Measurements from ENCODE around the gene CLDN11.

Gene CLDN11

GRCh38 chr3:170425491-170426239 is 7.0 kb downstream of the CLDN11 start:
- DNase-seq (ENCODE audit: low read depth), result no peak
- H3K4me3 ChIP-seq (ENCODE audit: low read depth, low read length), result no peak overlapping the region

GRCh38 chr3:170426240-170426797 is 7.7 kb downstream of the CLDN11 start:
- H3K4me3 ChIP-seq (ENCODE audit: low read depth, low read length), result no peak overlapping the region
- DNase-seq (ENCODE audit: low read depth), result no peak

- DNase-seq (ENCODE audit: low read depth), result no peak
- H3K4me3 ChIP-seq (ENCODE audit: low read depth, low read length), result no peak overlapping the region
These were observed 9.4 kb downstream of the CLDN11 start for GRCh38 chr3:170428095-170428494.

DNA sequence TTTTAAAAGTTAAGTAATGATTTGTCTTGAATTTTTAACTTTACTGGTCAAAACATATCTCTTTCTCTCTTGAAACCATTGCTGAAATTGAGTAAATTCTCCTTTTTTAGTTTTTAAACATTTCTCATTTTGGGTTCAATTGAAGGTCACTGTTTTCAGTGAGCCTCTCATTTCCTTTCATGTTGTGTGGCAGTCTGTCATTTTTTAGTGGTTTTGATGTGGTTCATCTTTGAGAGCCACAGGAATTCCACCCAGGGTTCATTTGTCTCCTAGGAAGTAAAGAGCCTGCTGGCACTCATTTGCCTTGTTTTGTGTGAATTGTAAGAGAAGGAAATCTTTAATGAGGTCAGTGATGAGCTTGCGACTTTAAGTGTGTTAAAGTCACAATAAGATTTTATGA is 10.4 kb downstream of the CLDN11 start:
- no peak overlapping the region for H3K4me3 ChIP-seq (ENCODE audit: low read depth, low read length)
- DNase-seq (ENCODE audit: low read depth), result no peak

DNA sequence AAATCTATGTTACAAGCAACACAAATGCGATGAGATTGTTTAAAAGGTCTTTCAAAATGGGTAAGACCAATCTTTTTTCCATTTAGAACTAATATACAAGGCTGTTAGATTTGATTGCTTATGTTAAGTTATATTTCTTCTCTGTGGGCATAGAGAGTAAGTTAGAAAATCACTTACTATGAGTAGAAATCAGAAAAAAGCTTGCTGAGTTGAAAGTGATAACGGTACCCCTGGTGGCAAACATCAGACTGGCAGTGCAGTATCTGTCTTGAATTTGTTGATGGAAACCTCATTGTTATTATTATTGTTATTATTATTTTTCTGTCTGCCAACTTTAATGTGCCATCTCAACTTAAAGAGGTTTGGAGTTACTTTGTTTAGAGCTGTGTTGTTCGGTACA is 12.4 kb downstream of the CLDN11 start:
- DNase-seq (ENCODE audit: low read depth), result no peak
- H3K4me3 ChIP-seq (ENCODE audit: low read depth, low read length), result no peak overlapping the region

DNA sequence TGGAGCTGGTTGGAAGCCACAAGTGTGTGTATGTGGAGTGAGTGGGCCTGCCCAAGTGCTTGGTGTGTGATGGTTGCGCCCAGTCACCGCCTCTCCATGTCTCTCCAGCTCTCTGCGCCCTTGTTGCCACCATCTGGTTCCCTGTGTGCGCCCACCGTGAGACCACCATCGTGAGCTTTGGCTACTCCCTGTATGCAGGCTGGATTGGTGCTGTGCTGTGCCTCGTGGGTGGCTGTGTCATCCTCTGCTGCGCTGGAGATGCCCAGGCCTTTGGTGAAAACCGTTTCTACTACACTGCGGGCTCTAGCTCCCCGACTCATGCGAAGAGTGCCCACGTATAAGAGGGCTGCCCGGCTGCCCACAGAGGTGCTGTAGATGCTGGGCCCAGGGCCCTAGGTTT is 13.7 kb downstream of the CLDN11 start:
- no peak for DNase-seq (ENCODE audit: low read depth)
- no peak overlapping the region for H3K4me3 ChIP-seq (ENCODE audit: low read depth, low read length)

DNA sequence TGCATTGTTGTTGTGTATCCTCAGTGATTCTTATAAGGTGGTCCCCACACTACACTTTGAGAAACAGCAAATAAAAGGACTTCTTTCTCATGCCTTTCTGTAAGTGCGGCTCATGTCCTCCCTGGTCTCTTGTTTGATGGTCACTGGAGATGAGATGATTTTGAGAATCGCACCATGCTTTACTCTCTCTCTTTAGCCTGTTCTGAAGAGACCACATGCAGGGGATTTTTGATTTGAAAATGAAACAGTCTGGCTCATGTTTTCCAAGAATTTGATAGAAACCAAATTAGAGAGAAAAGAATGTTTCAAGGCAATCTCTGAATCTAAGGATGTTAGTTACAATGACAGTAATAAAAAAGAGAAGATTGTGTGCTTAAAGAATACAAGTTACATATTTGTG is 18.0 kb downstream of the CLDN11 start:
- H3K4me3 ChIP-seq (ENCODE audit: low read depth, low read length), result no peak overlapping the region
- DNase-seq (ENCODE audit: low read depth), result no peak

- no peak overlapping the region for H3K4me3 ChIP-seq (ENCODE audit: low read depth, low read length)
- no peak for DNase-seq (ENCODE audit: low read depth)
These were observed 18.5 kb downstream of the CLDN11 start for GRCh38 chr3:170437176-170437575.

- DNase-seq (ENCODE audit: low read depth), result no peak
- H3K4me3 ChIP-seq (ENCODE audit: low read depth, low read length), result no peak overlapping the region
These were observed 19.2 kb downstream of the CLDN11 start for GRCh38 chr3:170437696-170438407.

DNA sequence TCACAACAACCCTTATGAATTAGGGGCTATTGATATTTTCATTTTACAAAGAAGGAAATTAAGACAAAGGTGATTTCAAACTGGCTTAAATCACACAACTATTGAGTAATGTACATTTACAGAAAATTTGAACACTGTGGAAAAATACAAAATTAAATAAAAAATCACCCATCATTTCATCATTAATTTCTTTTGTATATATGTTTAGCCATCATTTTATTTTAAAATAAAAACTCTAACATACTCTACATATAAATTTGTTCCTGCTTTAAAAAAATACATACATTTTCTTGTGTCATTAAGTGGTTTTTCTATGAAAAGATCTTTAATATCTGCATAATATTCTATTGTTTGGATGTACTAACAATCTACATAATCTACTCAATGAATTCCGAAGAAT is 20.2 kb downstream of the CLDN11 start:
- DNase-seq (ENCODE audit: low read depth), result no peak
- H3K4me3 ChIP-seq (ENCODE audit: low read depth, low read length), result no peak overlapping the region

- no peak overlapping the region for H3K4me3 ChIP-seq (ENCODE audit: low read depth, low read length)
- no peak for DNase-seq (ENCODE audit: low read depth)
These were observed 21.7 kb downstream of the CLDN11 start for GRCh38 chr3:170440344-170440743.

- H3K4me3 ChIP-seq (ENCODE audit: low read depth, low read length), result no peak overlapping the region
- DNase-seq (ENCODE audit: low read depth), result no peak
These were observed 22.7 kb downstream of the CLDN11 start for GRCh38 chr3:170441412-170441811.

GRCh38 chr3:170442947-170443346 is 24.3 kb downstream of the CLDN11 start:
- DNase-seq (ENCODE audit: low read depth), result no peak
- H3K4me3 ChIP-seq (ENCODE audit: low read depth, low read length), result no peak overlapping the region

DNA sequence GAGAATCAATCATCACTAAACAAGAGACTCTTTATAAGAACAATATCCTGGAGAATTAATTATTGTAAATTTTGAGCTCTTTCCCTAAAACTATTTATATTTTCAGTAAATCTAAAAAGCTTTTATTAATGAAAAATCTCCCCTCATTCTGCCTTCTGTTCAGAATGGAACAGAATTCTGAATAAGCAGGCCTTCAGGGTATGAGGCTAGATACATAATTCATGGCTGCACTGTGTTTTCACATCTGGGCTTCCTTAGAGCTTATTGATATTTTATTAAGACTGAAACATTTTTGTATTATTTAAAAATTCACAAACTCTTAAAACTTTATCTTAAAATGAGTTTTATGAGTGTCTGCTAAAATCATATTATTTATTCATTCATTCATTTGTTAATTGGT is 24.8 kb downstream of the CLDN11 start:
- no peak overlapping the region for H3K4me3 ChIP-seq (ENCODE audit: low read depth, low read length)
- no peak for DNase-seq (ENCODE audit: low read depth)

DNA sequence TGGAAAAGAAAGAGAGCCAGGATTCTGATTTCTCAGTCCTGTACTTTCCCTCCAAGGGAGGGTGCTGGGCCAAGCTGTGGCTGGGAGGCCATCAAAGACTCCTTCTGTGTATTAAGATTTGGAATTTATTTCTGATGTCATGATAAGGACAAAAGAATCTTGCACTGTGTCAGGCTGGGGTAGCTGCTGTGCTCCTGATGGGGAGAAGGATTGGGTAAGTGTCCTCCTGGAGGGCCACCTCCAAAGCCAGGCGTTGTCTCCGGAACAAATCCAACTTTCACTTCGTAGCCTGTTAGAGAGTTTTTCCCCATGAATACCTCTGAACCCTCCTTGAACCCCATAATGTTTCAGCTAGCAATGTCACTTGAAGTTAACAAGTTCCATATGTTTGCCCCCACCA is 29.9 kb downstream of the CLDN11 start:
- no peak for DNase-seq (ENCODE audit: low read depth)

GRCh38 chr3:170450039-170450438 is 31.4 kb downstream of the CLDN11 start:
- no peak overlapping the region for H3K4me3 ChIP-seq (ENCODE audit: low read depth, low read length)
- no peak for DNase-seq (ENCODE audit: low read depth)

More for the DNA sequence above, 29.9 kb downstream of the CLDN11 start:
- H3K4me3 ChIP-seq (ENCODE audit: low read depth, low read length), result no peak overlapping the region

GRCh38 chr3:170454509-170454908 is 35.8 kb downstream of the CLDN11 start:
- DNase-seq (ENCODE audit: low read depth), result no peak

DNA sequence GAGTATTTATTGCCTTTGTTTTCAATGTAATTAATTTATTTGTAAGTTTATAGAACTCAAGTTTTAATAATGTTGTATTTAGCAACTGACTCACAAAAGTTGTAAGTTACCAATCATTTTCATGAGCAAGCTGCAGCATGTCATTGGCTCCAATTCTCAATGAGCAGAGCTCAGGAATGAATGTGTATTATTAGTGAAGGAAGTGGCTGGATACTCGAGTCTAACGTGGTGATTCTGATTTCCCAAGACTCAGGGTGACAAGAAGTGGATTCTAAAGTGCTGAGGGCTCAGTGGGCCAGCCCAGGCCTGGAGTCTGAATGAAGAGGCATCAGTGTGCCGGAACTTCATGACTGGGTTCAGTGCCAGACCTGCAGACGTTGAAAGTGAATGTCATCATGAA is 39.6 kb downstream of the CLDN11 start:
- H3K4me3 ChIP-seq (ENCODE audit: low read depth, low read length), result no peak overlapping the region
- no peak for DNase-seq (ENCODE audit: low read depth)

More at GRCh38 chr3:170454509-170454908, 35.8 kb downstream of the CLDN11 start:
- no peak overlapping the region for H3K4me3 ChIP-seq (ENCODE audit: low read depth, low read length)

- no peak overlapping the region for H3K4me3 ChIP-seq (ENCODE audit: low read depth, low read length)
These were observed 44.3 kb downstream of the CLDN11 start for GRCh38 chr3:170463011-170463410.

GRCh38 chr3:170465955-170466354 is 47.3 kb downstream of the CLDN11 start:
- no peak overlapping the region for H3K4me3 ChIP-seq (ENCODE audit: low read depth, low read length)
- DNase-seq (ENCODE audit: low read depth), result no peak

More at GRCh38 chr3:170463011-170463410, 44.3 kb downstream of the CLDN11 start:
- DNase-seq (ENCODE audit: low read depth), result no peak

DNA sequence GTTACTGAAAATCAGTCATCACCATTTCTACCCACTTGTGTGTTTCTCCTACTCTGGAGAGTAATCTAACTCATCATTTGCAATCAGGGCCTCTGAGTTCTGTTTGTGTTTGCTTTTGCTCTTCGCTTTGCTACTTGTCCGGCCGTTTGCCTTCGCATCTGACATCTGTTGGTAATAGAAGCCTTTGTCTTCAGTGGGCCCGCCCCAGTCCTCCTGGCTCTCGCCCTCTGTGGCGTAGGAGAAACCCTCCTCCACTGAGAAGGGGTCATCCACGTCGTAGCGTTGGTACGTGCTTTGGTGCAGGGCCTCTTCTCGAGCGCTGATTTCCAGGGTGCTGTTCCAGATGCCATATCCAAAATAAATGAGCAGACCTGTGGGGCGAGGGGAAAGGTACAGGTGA is 48.3 kb downstream of the CLDN11 start:
- no peak for DNase-seq (ENCODE audit: low read depth)
- no peak overlapping the region for H3K4me3 ChIP-seq (ENCODE audit: low read depth, low read length)
